Right kidney (tissue), 1 donor: ENCODE measurements around the gene NEIL3.
"Not testable (repeated sequence)": the region's sequence is repeated elsewhere in the genome, so short reads cannot be mapped to it uniquely, and the experiment has no call there.

ENCODE experiments used
- DNase-seq: peaks from one replicate; pipeline ENCODE4 v3.0.0-alpha.2; 2016

NEIL3 gene

GRCh38 chr4:177301126-177301639 lies 8.5 kb upstream of the NEIL3 start:
- DNase-seq, result no peak

DNA sequence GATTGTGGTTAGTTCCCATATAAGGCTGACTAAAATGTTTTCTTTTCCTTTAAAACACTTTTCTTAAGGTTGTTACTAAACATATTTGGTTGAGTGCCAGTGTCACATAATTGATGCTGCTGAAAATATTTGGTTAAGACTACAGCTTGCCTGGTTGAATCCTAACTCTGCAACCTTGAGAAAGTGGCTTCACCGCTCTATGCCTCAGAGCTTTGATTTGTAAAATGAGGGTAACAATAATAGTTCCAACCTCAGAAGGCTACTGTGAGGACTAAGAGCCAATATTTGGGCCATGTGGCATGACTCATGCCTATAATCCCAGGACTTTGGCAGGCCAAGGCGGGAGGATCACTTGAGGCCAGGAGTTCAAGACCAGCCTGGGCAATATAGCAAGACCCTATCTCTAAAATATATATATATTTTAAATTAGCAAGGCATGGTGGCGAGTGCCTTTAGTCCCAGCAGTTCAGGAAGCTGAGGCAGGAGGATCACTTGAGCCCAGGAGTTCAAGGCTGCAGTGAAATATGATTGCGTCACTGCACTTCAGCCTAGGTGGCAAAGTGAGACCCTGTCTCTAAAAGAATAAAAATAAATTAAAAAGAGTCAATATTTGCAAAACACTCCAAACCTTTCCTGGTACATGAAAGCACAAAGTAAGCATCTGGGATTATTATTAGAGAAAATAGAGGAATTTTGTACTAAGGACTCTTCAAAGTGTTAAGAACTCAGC lies 7.1 kb upstream of the NEIL3 start:
- no peak for DNase-seq

- no peak for DNase-seq
Measured at GRCh38 chr4:177304094-177304493, 5.6 kb upstream of the NEIL3 start.

GRCh38 chr4:177304864-177305263 lies 4.8 kb upstream of the NEIL3 start:
- not testable (repeated sequence) for DNase-seq

DNA sequence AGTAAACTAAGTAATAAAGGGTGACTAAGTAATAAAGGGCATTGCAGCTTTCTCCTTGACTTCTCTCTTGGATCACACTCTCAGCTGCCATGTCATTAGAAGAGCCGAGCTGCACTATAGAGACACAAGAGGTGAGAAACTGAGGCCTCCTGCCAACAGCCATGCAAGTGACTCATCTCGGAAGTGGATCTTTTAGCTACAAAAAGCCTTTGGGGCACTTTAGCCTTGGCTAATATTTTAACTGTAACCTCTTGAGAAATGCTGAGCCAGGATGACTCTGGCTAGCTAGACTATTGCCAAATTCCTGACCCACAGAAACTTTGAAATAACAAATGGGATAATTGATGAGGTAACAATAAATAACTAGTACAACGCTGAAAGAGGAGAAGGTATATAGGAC lies 1.5 kb upstream of the NEIL3 start:
- DNase-seq, result no peak

GRCh38 chr4:177308847-177309521 lies 690 bp upstream of the NEIL3 start:
- DNase-seq, result no peak

- no peak for DNase-seq
Measured at GRCh38 chr4:177311589-177311988, 1.9 kb downstream of the NEIL3 start.

- no peak for DNase-seq
Measured at GRCh38 chr4:177313263-177313662, 3.6 kb downstream of the NEIL3 start.

- DNase-seq, result no peak
Measured at GRCh38 chr4:177315767-177316464, 6.2 kb downstream of the NEIL3 start.

GRCh38 chr4:177320721-177321120 lies 11.0 kb downstream of the NEIL3 start:
- DNase-seq, result no peak

DNA sequence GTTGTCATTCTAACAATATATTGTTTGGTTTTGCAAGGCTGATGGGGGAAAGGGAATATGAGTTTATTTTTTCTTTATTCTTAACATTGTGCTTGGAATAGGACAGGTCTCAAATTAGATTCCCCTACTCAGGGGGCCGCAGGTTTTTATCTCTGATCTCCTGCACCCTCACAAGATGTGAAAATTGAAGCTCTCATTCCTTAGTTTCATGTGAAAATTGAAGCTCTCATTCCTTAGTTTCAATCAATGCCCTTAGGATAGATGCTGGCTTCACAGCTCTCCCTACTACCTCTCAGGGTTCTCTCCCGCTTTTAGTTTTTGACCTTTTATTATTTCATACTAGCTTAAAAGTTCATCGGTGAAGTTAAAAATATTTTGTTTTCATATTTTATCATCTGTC lies 12.0 kb downstream of the NEIL3 start:
- no peak for DNase-seq

GRCh38 chr4:177322266-177322665 lies 12.6 kb downstream of the NEIL3 start:
- no peak for DNase-seq

DNA sequence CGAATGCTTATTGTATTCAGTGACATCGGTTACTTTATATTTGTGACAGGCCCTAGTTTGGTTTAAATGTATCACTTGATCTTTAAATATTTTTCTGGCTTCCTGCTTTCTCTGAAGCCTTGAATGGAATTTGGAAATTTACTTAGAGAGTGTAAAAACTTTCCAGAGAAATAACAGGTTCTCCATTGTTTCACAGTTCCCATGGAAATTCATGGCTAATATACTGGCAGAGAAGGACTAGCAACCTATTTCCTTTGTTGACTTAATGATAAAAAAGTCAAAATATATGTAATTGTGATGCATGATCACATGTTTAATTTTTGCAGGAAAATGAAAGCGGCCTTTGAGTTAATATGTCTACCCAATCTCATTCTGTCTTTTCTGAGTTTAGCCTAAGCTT lies 13.2 kb downstream of the NEIL3 start:
- DNase-seq, result no peak

- DNase-seq, result no peak
Measured at GRCh38 chr4:177323416-177323815, 13.7 kb downstream of the NEIL3 start.

- no peak for DNase-seq
Measured at GRCh38 chr4:177332119-177332518, 22.4 kb downstream of the NEIL3 start.

DNA sequence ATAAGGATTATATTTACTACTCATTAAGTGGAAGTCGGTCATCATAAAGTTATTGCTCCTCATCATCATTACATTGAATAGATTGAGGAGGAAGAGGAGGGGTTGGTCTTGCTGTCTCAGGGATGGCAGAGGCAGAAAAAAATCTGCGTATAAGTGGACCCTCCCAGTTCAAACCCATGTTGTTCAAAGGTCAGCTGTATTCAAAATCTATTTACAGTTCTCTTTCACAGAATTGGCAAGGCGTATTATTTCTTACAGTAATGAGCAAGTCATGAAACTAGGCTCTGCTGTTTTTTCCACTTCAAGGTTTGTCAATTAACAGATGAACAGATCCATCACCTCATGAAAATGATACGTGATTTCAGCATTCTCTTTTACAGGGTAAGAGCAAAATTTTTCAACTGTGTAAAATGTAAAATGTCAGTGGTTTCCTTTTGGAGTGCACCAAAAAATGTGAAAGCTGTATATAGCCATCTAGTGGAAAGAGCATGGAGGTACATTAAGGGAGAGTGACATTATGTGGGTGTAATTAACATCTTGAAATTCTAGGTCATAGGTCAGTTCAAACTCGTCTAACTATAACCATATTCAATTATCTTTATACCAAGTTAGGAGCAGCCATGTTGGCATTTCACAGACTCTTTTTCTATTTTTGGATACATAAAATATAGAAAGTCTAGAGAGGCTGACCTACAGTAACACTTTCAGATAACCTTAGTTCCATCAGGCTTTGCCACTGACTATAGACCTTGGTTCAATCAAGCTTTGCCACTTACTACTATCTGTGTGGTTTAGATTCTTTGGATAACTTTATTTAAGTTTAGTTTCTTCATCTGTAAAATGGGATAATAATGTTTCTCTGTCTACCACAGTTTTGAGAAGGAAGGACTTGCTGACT lies 30.1 kb downstream of the NEIL3 start:
- peak; percentile 11 for DNase-seq

- no peak for DNase-seq
Measured at GRCh38 chr4:177348348-177348747, 38.7 kb downstream of the NEIL3 start.

DNA sequence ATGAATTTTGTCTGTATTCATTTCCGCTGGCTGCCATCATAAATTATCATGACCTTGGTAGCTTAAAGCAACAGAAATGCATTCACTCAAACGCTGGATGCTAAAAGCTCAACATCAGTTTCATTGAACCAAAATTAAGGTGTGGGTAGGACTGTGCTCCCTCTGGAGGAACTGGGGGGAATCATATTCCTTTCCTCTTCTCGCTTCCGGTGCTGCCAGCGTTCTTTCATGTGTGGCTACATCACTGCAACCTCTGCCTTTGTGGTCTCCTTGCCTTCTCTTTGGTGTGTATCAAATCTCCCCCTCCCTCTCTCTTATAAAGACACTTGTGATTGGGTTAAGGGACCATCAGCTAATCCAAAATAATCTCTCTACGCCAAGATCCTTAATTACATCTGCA lies 39.5 kb downstream of the NEIL3 start:
- DNase-seq, result no peak

- DNase-seq, result no peak
Measured at GRCh38 chr4:177351622-177352244, 42.1 kb downstream of the NEIL3 start.

- no peak for DNase-seq
Measured at GRCh38 chr4:177356206-177356605, 46.5 kb downstream of the NEIL3 start.

GRCh38 chr4:177356921-177357320 lies 47.2 kb downstream of the NEIL3 start:
- DNase-seq, result no peak

GRCh38 chr4:177367336-177367735 lies 57.7 kb downstream of the NEIL3 start:
- no peak for DNase-seq
